Measurements from ENCODE around the gene IFI30. TPM values are rescaled to one million over a fixed set of nuclear protein-coding genes. Genes with fewer than 3 reads are reported as not detected.

The IFI30 gene
- polyA plus RNA-seq, 3 donors: 3,608 to 6,022 (median 4,550) TPM

DNA sequence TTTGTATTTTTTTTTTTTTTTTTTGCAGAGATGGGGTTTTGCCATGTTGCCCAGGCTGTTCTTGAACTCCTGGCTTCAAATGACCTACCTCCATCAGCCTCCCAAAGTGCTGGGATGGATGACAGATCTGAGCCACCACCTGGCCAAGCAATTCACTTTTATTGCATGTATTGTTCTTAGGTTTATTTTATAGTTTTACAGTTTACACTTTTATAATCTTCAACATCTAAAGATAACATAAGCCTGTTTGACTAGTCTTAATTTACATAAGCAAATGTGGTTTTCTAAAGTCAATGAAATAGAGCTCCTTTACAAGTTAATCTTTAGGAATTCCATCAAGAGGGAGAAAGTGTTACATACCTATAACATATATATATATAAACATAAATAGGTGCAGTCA, 9.9 kb downstream of the IFI30 start:
- H3K27ac Mint-ChIP-seq: no peak overlapping the region
- H3K4me3 ChIP-seq (replicated peaks in 1 of 3; ENCODE audit: low read depth in 2 of 3, low read length in 3 of 3): no peak overlapping the region
- H3K36me3 Mint-ChIP-seq: peaks cover 35 to 41% of the 10 kb centered on the region in 2 donors
- H2AFZ ChIP-seq (ENCODE audit: insufficient read depth, low read depth, low read length, poor library complexity, severe bottlenecking): no peak overlapping the region
- no peak overlapping the region for H3K4me2 ChIP-seq (replicated peaks; ENCODE audit: extremely low read depth, low read length, poor library complexity, severe bottlenecking)
- no peaks in the 10 kb centered on the region for H3K27me3 ChIP-seq (ENCODE audit: control insufficient read depth in 2 of 2, insufficient read depth in 2 of 2, low read length in 2 of 2)
- intact Hi-C loops (cut with micrococcal nuclease): no loop called here
- no peaks in the 10 kb centered on the region for H3K9me3 Mint-ChIP-seq
- no peaks in the 10 kb centered on the region for H3K27me3 Mint-ChIP-seq (ENCODE audit: low read depth in 3 of 3)
- DNase-seq: no peak
- no peaks in the 10 kb centered on the region for H3K9me3 ChIP-seq (replicated peaks in 1 of 2; ENCODE audit: control insufficient read depth in 1 of 2, insufficient read depth in 1 of 2, low read length in 2 of 2)
- no peak overlapping the region for H3K9ac ChIP-seq (ENCODE audit: insufficient read depth, low read length, poor library complexity, severe bottlenecking)
- H3K27ac ChIP-seq (ENCODE audit: low read depth in 1 of 2, low read length in 2 of 2): no peak overlapping the region
- H3K4me1 ChIP-seq (ENCODE audit: control insufficient read depth in 1 of 2, insufficient read depth in 2 of 2, low read length in 2 of 2): peaks cover 38 to 40% of the 10 kb centered on the region in 2 donors
- peaks cover 44% of the 10 kb centered on the region for H4K20me1 ChIP-seq (ENCODE audit: insufficient read depth, low read length)
- H3K4me3 Mint-ChIP-seq: no peak overlapping the region
- H3K79me2 ChIP-seq (ENCODE audit: insufficient read depth, low read length): peaks cover 9% of the 10 kb centered on the region
- peaks cover 29% of the 10 kb centered on the region for H3K4me1 Mint-ChIP-seq
- H3K36me3 ChIP-seq (replicated peaks in 1 of 2; ENCODE audit: control insufficient read depth in 1 of 2, insufficient read depth in 2 of 2, low read length in 2 of 2): peaks cover 9 to 51% of the 10 kb centered on the region in 2 donors
- TF ChIP-seq, protein P1, sequence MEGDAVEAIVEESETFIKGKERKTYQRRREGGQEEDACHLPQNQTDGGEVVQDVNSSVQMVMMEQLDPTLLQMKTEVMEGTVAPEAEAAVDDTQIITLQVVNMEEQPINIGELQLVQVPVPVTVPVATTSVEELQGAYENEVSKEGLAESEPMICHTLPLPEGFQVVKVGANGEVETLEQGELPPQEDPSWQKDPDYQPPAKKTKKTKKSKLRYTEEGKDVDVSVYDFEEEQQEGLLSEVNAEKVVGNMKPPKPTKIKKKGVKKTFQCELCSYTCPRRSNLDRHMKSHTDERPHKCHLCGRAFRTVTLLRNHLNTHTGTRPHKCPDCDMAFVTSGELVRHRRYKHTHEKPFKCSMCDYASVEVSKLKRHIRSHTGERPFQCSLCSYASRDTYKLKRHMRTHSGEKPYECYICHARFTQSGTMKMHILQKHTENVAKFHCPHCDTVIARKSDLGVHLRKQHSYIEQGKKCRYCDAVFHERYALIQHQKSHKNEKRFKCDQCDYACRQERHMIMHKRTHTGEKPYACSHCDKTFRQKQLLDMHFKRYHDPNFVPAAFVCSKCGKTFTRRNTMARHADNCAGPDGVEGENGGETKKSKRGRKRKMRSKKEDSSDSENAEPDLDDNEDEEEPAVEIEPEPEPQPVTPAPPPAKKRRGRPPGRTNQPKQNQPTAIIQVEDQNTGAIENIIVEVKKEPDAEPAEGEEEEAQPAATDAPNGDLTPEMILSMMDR (IDR thresholded peaks at IDR 0.05): no peak

DNA sequence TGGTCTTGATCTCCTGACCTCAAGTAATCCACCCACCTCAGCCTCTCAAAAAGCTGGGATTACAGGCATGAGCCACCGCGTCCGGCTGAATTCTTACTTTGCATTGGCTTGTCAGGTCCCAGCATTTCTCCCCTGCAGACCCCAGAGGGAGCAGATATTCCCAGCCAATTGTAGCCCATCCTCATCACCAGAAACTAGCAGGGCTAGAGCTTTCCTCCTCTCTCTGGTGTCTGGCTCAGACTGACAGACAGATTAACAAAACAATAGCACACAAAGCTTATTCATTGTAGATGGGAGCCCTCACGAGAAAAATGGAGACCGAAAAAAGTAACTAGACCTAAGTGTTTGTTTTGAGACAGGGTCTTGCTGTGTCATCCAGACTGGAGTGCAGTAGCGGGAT, 11.9 kb downstream of the IFI30 start:
- H3K79me2 ChIP-seq (ENCODE audit: insufficient read depth, low read length): peaks cover 3% of the 10 kb centered on the region
- H3K4me3 ChIP-seq (replicated peaks in 1 of 3; ENCODE audit: low read depth in 2 of 3, low read length in 3 of 3): no peak overlapping the region
- peaks cover 3 to 43% of the 10 kb centered on the region in 2 donors for H3K36me3 ChIP-seq (replicated peaks in 1 of 2; ENCODE audit: control insufficient read depth in 1 of 2, insufficient read depth in 2 of 2, low read length in 2 of 2)
- H3K27ac ChIP-seq (ENCODE audit: low read depth in 1 of 2, low read length in 2 of 2): no peak overlapping the region
- intact Hi-C loops (cut with micrococcal nuclease): no loop called here
- Mint-ChIP-seq H3K4me1 (peaks cover 18% of the 10 kb centered on the region), H3K27me3 (ENCODE audit: low read depth in 3 of 3) (no peaks in the 10 kb centered on the region), H3K36me3 (peaks cover 40 to 43% of the 10 kb centered on the region in 2 donors), H3K27ac (peak overlapping the region in 1 of 7 donors; percentile 10), H3K9me3 (no peaks in the 10 kb centered on the region), H3K4me3 (no peak overlapping the region)
- no peak overlapping the region for H3K9ac ChIP-seq (ENCODE audit: insufficient read depth, low read length, poor library complexity, severe bottlenecking)
- H3K9me3 ChIP-seq (replicated peaks in 1 of 2; ENCODE audit: control insufficient read depth in 1 of 2, insufficient read depth in 1 of 2, low read length in 2 of 2): no peaks in the 10 kb centered on the region
- H3K4me1 ChIP-seq (ENCODE audit: control insufficient read depth in 1 of 2, insufficient read depth in 2 of 2, low read length in 2 of 2): peaks cover 19 to 20% of the 10 kb centered on the region in 2 donors
- no peak overlapping the region for H3K4me2 ChIP-seq (replicated peaks; ENCODE audit: extremely low read depth, low read length, poor library complexity, severe bottlenecking)
- TF ChIP-seq, protein P1 (IDR thresholded peaks at IDR 0.05): no peak
- H2AFZ ChIP-seq (ENCODE audit: insufficient read depth, low read depth, low read length, poor library complexity, severe bottlenecking): no peak overlapping the region
- no peak for DNase-seq
- no peaks in the 10 kb centered on the region for H3K27me3 ChIP-seq (ENCODE audit: control insufficient read depth in 2 of 2, insufficient read depth in 2 of 2, low read length in 2 of 2)
- peaks cover 30% of the 10 kb centered on the region for H4K20me1 ChIP-seq (ENCODE audit: insufficient read depth, low read length)
- 95% methylated on average over 4 of the region's 6 CpGs for WGBS (ENCODE audit: insufficient coverage)

Measured in CD14-positive monocyte (primary cell).